Transverse colon (tissue), 4 donors: ENCODE measurements around the gene COL4A5.

Experiments used
- EP300 ChIP-seq: sonication (generic); formaldehyde crosslinking; IDR thresholded peaks from one replicate; pipeline ENCODE4 v1.6.1; 2017; ENCODE audit warnings: antibody characterized with exemption, low read depth
- POLR2A ChIP-seq: fragments of 450-650 bp; IDR thresholded peaks from one replicate; pipeline ENCODE4 v1.6.1; 2016; ENCODE audit warnings: antibody characterized with exemption, mild to moderate bottlenecking, moderate library complexity
- POLR2AphosphoS5 ChIP-seq, 3 donors: sonication (generic); formaldehyde crosslinking; IDR thresholded peaks; one replicate each; pipeline ENCODE4 v1.6.1; 2016; ENCODE audit warnings: antibody characterized with exemption in 3 of 3
- TF ChIP-seq, protein P1 (sequence below), 5 experiments: fragments of 200-600 bp in 3 of 5; fragments of 450-650 bp in 2 of 5; sonication (generic) in 3 of 5; IDR thresholded peaks; 1 replicate in 2 of 5; 2 replicates in 3 of 5; pipeline ENCODE4 v1.5.1; 2016 to 2017; ENCODE audit warnings: antibody characterized with exemption in 5 of 5, inconsistent platforms in 3 of 5, mild to moderate bottlenecking in 2 of 5, moderate library complexity in 1 of 5

DNA sequence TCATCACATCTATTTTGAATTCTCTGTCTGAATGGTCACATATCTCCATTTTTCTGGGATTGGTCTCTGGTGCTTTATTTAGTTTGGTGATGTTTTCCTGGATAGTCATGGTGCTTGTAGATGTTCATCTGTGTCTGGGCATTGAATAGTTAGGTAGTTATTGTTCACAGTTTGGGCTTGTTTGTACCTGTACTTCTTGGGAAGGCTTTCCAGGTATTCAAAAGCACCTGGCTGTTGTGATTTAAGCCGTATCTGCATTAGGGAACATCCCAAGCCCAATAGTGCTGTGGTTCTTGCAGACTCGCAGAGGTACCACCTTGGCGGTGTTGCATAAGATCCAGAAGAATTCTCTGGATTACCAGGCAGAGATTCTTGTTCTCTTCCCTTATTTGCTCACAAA lies 44.6 kb downstream of the COL4A5 start:
- TF ChIP-seq, protein P1, sequence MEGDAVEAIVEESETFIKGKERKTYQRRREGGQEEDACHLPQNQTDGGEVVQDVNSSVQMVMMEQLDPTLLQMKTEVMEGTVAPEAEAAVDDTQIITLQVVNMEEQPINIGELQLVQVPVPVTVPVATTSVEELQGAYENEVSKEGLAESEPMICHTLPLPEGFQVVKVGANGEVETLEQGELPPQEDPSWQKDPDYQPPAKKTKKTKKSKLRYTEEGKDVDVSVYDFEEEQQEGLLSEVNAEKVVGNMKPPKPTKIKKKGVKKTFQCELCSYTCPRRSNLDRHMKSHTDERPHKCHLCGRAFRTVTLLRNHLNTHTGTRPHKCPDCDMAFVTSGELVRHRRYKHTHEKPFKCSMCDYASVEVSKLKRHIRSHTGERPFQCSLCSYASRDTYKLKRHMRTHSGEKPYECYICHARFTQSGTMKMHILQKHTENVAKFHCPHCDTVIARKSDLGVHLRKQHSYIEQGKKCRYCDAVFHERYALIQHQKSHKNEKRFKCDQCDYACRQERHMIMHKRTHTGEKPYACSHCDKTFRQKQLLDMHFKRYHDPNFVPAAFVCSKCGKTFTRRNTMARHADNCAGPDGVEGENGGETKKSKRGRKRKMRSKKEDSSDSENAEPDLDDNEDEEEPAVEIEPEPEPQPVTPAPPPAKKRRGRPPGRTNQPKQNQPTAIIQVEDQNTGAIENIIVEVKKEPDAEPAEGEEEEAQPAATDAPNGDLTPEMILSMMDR (IDR thresholded peaks at IDR 0.05): no peak
- TF ChIP-seq EP300: no peak
- no peak for TF ChIP-seq POLR2A
- TF ChIP-seq POLR2AphosphoS5 (IDR thresholded peaks at IDR 0.05): no peak
